Fibroblast of lung (primary cell): Measurements from ENCODE around the gene RGS10. TPM values are rescaled to one million over a fixed set of nuclear protein-coding genes. Genes with fewer than 3 reads are reported as not detected.

Experiments used
- DNase-seq, 2 donors: peaks; one replicate each; pipeline versions ENCODE4 v3.0.0 to v3.0.0-alpha.2; 2010; ENCODE audit warnings: low read depth in 2 of 2
- H2AFZ ChIP-seq: 2 replicates; pipeline ENCODE4 v1.5.1; 2012; ENCODE audit warnings: low read length, control low read depth, inconsistent platforms
- H3K27ac ChIP-seq: 2 replicates; pipeline ENCODE4 v1.5.1; 2011; ENCODE audit warnings: low read length, control low read depth; ENCODE audit not compliant: insufficient read depth
- H3K27me3 ChIP-seq: 2 replicates; pipeline ENCODE4 v1.5.1; 2011; ENCODE audit warnings: mild to moderate bottlenecking, low read length; ENCODE audit not compliant: control insufficient read depth, insufficient read depth
- H3K36me3 ChIP-seq: 2 replicates; pipeline ENCODE4 v1.5.1; 2011; ENCODE audit warnings: low read length; ENCODE audit not compliant: control insufficient read depth, insufficient read depth
- H3K4me1 ChIP-seq: 2 replicates; pipeline ENCODE4 v1.5.1; 2011; ENCODE audit warnings: low read length; ENCODE audit not compliant: control insufficient read depth, insufficient read depth; ENCODE audit errors: extremely low read depth
- H3K4me2 ChIP-seq: 2 replicates; pipeline ENCODE4 v1.5.1; 2011; ENCODE audit warnings: low read length, control low read depth; ENCODE audit not compliant: insufficient read depth; ENCODE audit errors: extremely low read depth
- H3K4me3 ChIP-seq, 4 experiments: fragments of 200-600 bp in 1 of 4; sonication (generic) in 1 of 4; replicated peaks in 1 of 4; 2 replicates each; pipeline ENCODE4 v1.5.1; 2011 to 2016; ENCODE audit warnings: low read length in 4 of 4, low read depth in 3 of 4, mild to moderate bottlenecking in 3 of 4, control low read depth in 2 of 4, inconsistent platforms in 1 of 4, mixed read lengths in 1 of 4; ENCODE audit not compliant: insufficient read depth in 1 of 4; ENCODE audit errors: control extremely low read depth in 1 of 4
- H3K79me2 ChIP-seq: 2 replicates; pipeline ENCODE4 v1.5.1; 2012; ENCODE audit warnings: mild to moderate bottlenecking, low read length, inconsistent platforms; ENCODE audit not compliant: control insufficient read depth, insufficient read depth
- H3K9ac ChIP-seq: 2 replicates; pipeline ENCODE4 v1.5.1; 2011; ENCODE audit warnings: mild to moderate bottlenecking, low read length, control low read depth; ENCODE audit not compliant: insufficient read depth
- H3K9me3 ChIP-seq: 2 replicates; pipeline ENCODE4 v1.5.1; 2012; ENCODE audit warnings: low read depth, low read length; ENCODE audit not compliant: control insufficient read depth, insufficient read depth
- H4K20me1 ChIP-seq: 2 replicates; pipeline ENCODE4 v1.5.1; 2011; ENCODE audit warnings: low read length; ENCODE audit not compliant: control insufficient read depth, insufficient read depth; ENCODE audit errors: extremely low read depth
- CTCF ChIP-seq, 2 donors: IDR thresholded peaks in 1 of 2; conservative IDR thresholded peaks in 1 of 2; 1 replicate in 1 of 2; 2 replicates in 1 of 2; pipeline ENCODE4 v1.5.1; 2011 to 2012; ENCODE audit warnings: low read length in 2 of 2, control low read depth in 1 of 2, inconsistent platforms in 1 of 2, low read depth in 1 of 2, mild to moderate bottlenecking in 1 of 2
- EZH2 ChIP-seq: IDR thresholded peaks from 2 replicates; pipeline ENCODE4 v1.5.1; 2012; ENCODE audit warnings: low read length, control low read depth, mild to moderate bottlenecking; ENCODE audit errors: missing control alignments
- polyA plus RNA-seq, 2 donors: library from polyadenylated mRNA; depleted of rRNA in 1 of 2; stranded (reverse) in 1 of 2; unstranded in 1 of 2; fragments of >200 nt; gene quantifications; 2 replicates each; pipeline ENCODE4 v1.2.1, GENCODE V29; 2011 to 2012; ENCODE audit warnings: missing spikeins in 1 of 2
- total RNA-seq: library from RNA; depleted of rRNA; stranded (reverse); fragments of >200 nt; gene quantifications from 2 replicates; pipeline ENCODE4 v1.2.1, GENCODE V29; 2014

The RGS10 gene
- total and polyA plus RNA-seq, 2 donors (not counting 1 experiment from before 2014, with no cell fraction given) = 50.9 to 103 TPM

- Histone ChIP-seq H3K36me3 (peaks cover 35% of the 10 kb centered on the region), H3K9me3 (no peaks in the 10 kb centered on the region), H4K20me1 (no peaks in the 10 kb centered on the region), H3K4me2 (no peak overlapping the region), H3K79me2 (no peaks in the 10 kb centered on the region), H3K27me3 (no peaks in the 10 kb centered on the region), H3K9ac (no peak overlapping the region), H3K27ac (peak overlapping the region; percentile 9), H2AFZ (no peak overlapping the region), H3K4me3 (no peak overlapping the region), H3K4me1 (peaks cover 10% of the 10 kb centered on the region)
- DNase-seq = no peak
- TF ChIP-seq CTCF (conservative IDR thresholded peaks at IDR 0.05 in 1 of 2, IDR thresholded peaks at IDR 0.05 in 1 of 2; ENCODE audit: low read depth in 1 of 2, low read length in 2 of 2) (no peak), EZH2 (no peak)
These were observed 91.1 kb downstream of the RGS10 start for GRCh38 chr10:119451300-119451896.

- peak overlapping the region; percentile 62 for H3K27ac ChIP-seq
- H2AFZ ChIP-seq = no peak overlapping the region
- no peak overlapping the region for H3K4me2 ChIP-seq
- TF ChIP-seq EZH2 (no peak), CTCF (conservative IDR thresholded peaks at IDR 0.05 in 1 of 2, IDR thresholded peaks at IDR 0.05 in 1 of 2; ENCODE audit: low read depth in 1 of 2, low read length in 2 of 2) (no peak)
- peak in 1 of 2 donors; percentile 27 for DNase-seq
- H3K9me3 ChIP-seq = no peaks in the 10 kb centered on the region
- no peak overlapping the region for H3K9ac ChIP-seq
- H3K4me3 ChIP-seq = no peak overlapping the region
- no peaks in the 10 kb centered on the region for H3K79me2 ChIP-seq
- no peaks in the 10 kb centered on the region for H4K20me1 ChIP-seq
- H3K36me3 ChIP-seq = peaks cover 35% of the 10 kb centered on the region
- H3K27me3 ChIP-seq = no peaks in the 10 kb centered on the region
- H3K4me1 ChIP-seq = peaks cover 10% of the 10 kb centered on the region
These were observed 91.8 kb downstream of the RGS10 start for GRCh38 chr10:119450606-119451299.

Other genes starting within 250 kb of the RGS10 start
- gene TIAL1, start 54.2 kb upstream of the RGS10 start, total RNA-seq = 27.5 and 38.5 TPM in 2 replicates
- 102 and 116 TPM in 2 replicates for gene TIAL1, start 54.2 kb upstream of the RGS10 start, polyA plus RNA-seq
- gene BAG3, start 108.7 kb upstream of the RGS10 start, total RNA-seq = 5.1 and 8.4 TPM in 2 replicates
- gene BAG3, start 108.7 kb upstream of the RGS10 start, polyA plus RNA-seq = 20.0 and 20.9 TPM in 2 replicates
- gene INPP5F, start 183.3 kb upstream of the RGS10 start, total RNA-seq = 18.5 and 23.3 TPM in 2 replicates
- 15.0 and 19.0 TPM in 2 replicates for gene INPP5F, start 183.3 kb upstream of the RGS10 start, polyA plus RNA-seq